Suppressor macrophage treated with lipopolysaccharide for 4 hours (primary cell): Measurements from ENCODE around the gene CACNG4.

ENCODE experiments used
- DNase-seq: peaks from one replicate; pipeline ENCODE4 v3.0.0-alpha.2; 2020

Gene CACNG4

GRCh38 chr17:66944351-66945146 is 20.0 kb upstream of the CACNG4 start:
- DNase-seq, result no peak

GRCh38 chr17:66945147-66945835 is 19.2 kb upstream of the CACNG4 start:
- DNase-seq, result no peak

- DNase-seq, result no peak
Observed at GRCh38 chr17:66946251-66946650, 18.3 kb upstream of the CACNG4 start.

- no peak for DNase-seq
Observed at GRCh38 chr17:66947311-66947710, 17.2 kb upstream of the CACNG4 start.

GRCh38 chr17:66948061-66948750 is 16.3 kb upstream of the CACNG4 start:
- DNase-seq, result no peak

GRCh38 chr17:66949501-66949900 is 15.0 kb upstream of the CACNG4 start:
- DNase-seq, result no peak

- no peak for DNase-seq
Observed at GRCh38 chr17:66950325-66950724, 14.2 kb upstream of the CACNG4 start.

- no peak for DNase-seq
Observed at GRCh38 chr17:66950886-66951604, 13.5 kb upstream of the CACNG4 start.

- DNase-seq, result no peak
Observed at GRCh38 chr17:66951605-66951953, 12.9 kb upstream of the CACNG4 start.

- DNase-seq, result no peak
Observed at GRCh38 chr17:66952031-66952524, 12.4 kb upstream of the CACNG4 start.

GRCh38 chr17:66952681-66953629 is 11.6 kb upstream of the CACNG4 start:
- DNase-seq, result no peak

GRCh38 chr17:66953630-66954020 is 10.9 kb upstream of the CACNG4 start:
- no peak for DNase-seq

GRCh38 chr17:66954632-66955031 is 9.9 kb upstream of the CACNG4 start:
- DNase-seq, result no peak

GRCh38 chr17:66955821-66956220 is 8.7 kb upstream of the CACNG4 start:
- DNase-seq, result no peak

- no peak for DNase-seq
Observed at GRCh38 chr17:66956941-66957340, 7.6 kb upstream of the CACNG4 start.

GRCh38 chr17:66957343-66957742 is 7.2 kb upstream of the CACNG4 start:
- no peak for DNase-seq

GRCh38 chr17:66957951-66958579 is 6.4 kb upstream of the CACNG4 start:
- DNase-seq, result no peak

GRCh38 chr17:66959641-66960375 is 4.7 kb upstream of the CACNG4 start:
- no peak for DNase-seq

GRCh38 chr17:66960613-66961012 is 3.9 kb upstream of the CACNG4 start:
- no peak for DNase-seq

GRCh38 chr17:66963521-66963908 is 992 bp upstream of the CACNG4 start:
- DNase-seq, result no peak
